Stimulated activated CD4-positive, alpha-beta T cell treated with anti-CD3 and anti-CD28 coated beads, TNF-alpha, amount 100 ng/mL, for 24 hours (primary cell): ENCODE results near the gene TEFM.
A peak's percentile ranks its signal among the peaks of the same experiment; 100 is the strongest.
"Not testable (repeated sequence)": the region's sequence is repeated elsewhere in the genome, so short reads cannot be mapped to it uniquely, and the experiment has no call there.

ENCODE experiments used
- DNase-seq, 3 experiments: peaks; one replicate each; pipeline ENCODE4 v3.0.0-alpha.2; 2020; ENCODE audit warnings: low read depth in 3 of 3

TEFM gene, protein sequence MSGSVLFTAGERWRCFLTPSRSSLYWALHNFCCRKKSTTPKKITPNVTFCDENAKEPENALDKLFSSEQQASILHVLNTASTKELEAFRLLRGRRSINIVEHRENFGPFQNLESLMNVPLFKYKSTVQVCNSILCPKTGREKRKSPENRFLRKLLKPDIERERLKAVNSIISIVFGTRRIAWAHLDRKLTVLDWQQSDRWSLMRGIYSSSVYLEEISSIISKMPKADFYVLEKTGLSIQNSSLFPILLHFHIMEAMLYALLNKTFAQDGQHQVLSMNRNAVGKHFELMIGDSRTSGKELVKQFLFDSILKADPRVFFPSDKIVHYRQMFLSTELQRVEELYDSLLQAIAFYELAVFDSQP

GRCh38 chr17:30906101-30906911, at the start of gene TEFM:
Gene TEFM (minus strand): TSS chr17:30906238. CDS start chr17:30906198, 40 bp downstream.
- DNase-seq, result peak; percentile 82 to 88 (median 83)

DNA sequence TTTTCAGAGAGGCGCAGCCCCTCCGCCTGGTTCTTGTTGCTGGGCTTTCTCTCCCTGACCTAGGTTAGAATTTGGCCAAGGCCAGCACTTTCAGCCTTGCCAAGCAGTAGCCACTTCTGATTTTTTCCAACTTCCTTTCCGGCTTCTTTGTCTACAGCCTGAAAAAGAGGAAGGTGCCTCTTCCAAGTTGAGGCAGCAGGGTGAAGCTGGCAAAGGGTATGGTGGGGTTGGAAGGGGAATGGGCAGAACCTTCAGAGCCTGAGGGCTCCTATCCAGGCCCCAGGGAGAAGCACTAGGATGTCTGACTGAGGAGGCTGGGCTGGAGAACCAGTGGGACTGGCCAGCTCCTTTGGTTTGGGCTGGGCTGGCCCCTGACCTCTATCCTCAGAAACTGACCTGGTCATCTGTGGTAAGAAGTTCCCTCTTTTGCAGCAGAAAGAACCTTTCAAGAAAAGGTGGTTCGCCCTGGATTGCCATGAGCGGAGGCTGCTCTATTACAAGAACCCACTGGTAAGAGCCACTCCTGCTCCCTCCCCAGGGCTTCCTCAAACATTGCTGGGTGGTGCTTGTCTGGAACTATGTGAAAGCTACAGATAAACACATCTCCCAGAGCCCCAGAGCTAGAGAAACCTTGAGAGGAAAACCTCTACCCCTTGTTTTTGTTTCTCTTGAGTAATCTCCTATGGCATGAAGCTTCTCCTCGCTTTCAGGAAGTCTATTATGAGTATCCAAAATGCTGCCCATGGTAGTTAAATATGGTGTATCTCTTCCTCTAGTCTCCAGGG, 48.2 kb upstream of the TEFM start:
- no peak for DNase-seq

DNA sequence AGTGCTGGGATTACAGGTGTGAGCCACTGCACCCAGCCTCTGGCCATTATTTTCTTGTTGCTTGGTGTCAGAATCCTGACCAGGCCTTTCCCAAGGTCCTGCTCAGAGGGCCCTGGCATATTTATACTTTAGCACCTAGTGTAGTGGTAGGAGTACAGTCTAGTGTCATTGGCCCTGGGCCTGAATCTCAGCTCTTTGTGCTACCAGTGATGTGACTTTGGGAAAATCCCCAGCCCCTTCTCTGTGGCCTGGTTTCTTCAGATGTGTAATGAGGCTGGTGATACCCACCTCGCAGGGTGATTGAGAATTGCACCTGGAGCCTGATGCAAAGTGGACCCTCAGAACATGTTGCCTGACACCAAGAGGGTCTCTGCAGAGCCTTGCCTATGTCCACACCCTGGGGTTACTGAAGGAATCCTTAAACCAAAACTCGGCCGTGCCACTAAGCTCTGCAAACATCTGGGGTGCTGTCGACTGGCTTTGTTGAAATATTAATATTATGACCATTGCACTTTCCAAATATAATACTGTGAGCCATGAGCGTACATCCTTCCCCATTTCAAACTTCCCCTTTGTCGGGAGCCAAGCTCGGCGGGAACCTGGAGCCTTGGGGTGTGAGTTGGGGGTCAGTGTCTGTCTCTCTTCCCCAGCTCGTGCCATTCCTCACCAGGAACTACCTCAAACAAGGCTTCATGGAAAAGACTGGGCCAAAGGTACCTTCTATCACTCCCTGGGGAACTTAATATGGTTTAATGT, 46.8 kb upstream of the TEFM start:
- DNase-seq, result no peak

- DNase-seq, result no peak
These were observed 44.8 kb upstream of the TEFM start for GRCh38 chr17:30950669-30951399.

GRCh38 chr17:30950189-30950588, 44.2 kb upstream of the TEFM start:
- no peak for DNase-seq

- no peak for DNase-seq
These were observed 41.8 kb upstream of the TEFM start for GRCh38 chr17:30947796-30948195.

GRCh38 chr17:30942308-30943079, 36.5 kb upstream of the TEFM start:
- DNase-seq, result no peak

DNA sequence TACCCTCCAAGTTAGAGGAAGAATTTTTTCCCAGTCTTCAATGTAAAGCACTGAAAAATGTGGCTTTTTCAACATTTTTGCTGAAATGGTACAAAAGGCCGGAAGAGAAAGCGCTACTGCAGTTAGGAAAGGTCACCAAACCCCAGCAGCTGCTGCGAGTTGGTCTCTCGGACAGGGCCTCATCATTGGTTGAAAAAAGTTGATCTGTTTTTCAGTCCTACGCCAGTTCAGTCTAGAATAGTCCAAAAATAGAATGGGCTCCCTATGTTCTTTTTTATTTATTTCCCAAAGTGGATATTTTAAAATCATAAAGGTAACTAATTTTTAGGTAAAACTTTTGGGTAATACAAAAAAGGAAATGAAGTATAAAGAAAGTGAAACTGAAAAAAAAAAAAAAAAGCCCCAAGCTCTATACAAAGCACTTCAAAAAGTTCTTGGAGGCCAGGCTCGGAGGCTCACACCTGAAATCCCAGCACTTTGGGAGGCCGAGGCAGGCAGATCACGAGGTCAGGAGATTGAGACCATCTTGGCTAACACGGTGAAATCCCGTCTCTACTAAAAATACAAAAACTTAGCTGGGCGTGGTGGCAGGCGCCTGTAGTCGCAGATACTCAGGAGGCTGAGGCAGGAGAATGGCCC, 33.1 kb upstream of the TEFM start:
- no peak for DNase-seq

DNA sequence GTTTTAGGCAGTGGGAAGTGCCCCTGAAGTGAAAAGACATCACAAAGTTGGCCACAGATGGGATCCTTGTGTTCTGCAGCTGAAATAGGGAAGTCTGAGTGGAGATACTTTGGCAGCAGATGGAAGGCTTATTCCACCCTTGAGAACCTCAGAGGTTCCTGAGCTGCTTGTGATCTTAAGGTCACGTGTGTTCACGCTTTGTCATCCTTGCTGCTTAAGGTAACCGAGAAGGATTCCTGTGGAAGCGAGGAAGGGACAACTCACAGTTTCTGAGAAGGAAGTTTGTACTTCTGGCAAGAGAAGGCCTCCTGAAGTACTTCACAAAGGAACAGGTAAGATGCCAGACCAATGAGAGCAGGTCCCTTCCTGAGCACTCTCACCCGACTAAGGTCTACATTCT, 27.9 kb upstream of the TEFM start:
- DNase-seq, result no peak

GRCh38 chr17:30931582-30931981, 25.5 kb upstream of the TEFM start:
- DNase-seq, result not testable (repeated sequence)

- DNase-seq, result no peak
These were observed 24.5 kb upstream of the TEFM start for GRCh38 chr17:30930495-30930894.

GRCh38 chr17:30929861-30930260, 23.8 kb upstream of the TEFM start:
- DNase-seq, result not testable (repeated sequence)

- DNase-seq, result no peak
These were observed 23.1 kb upstream of the TEFM start for GRCh38 chr17:30929081-30929633.

GRCh38 chr17:30928584-30928983, 22.5 kb upstream of the TEFM start:
- no peak for DNase-seq

- DNase-seq, result no peak
These were observed 21.7 kb upstream of the TEFM start for GRCh38 chr17:30927756-30928155.

- DNase-seq, result no peak
These were observed 20.5 kb upstream of the TEFM start for GRCh38 chr17:30926516-30926915.

GRCh38 chr17:30924341-30924740, 18.3 kb upstream of the TEFM start:
- DNase-seq, result no peak

DNA sequence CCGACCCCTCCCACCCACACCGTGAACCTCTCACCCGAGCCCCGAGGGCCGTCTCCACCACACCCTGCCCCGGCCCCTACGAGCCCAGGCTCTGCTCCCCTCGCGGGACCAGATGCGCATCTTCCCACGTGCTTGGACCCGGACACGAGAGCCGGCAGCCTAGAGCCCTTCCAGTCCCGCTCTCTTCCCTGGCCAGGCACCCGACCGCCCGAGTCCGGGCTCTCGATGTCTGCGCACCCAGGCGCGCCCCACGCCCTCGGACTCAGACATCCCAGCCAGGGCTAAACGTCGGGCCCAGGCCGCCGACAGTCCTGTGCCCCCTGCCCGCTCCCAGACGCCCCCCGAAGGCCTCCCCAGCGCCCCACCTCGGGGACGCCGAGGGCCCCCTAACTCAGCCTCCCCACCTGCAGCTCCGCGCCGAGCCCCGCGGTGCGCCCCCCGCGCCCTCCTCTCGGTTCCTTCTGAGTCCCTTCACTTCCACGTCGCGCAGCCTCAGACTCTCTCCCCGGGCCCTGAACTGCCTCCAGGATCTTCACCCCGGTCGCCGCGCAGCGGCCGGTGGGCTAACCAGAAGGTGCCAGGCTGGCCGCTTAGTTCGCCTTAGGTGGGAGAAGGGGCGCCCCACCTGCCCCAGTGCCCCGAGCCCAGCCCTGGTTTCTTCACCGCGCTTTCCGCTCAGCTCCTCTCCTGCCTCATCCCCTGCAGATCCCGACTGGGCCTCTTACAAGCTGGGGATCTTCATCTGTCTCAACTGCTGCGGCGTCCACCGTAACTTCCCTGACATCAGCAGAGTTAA, 16.4 kb upstream of the TEFM start:
- no peak for DNase-seq
